GM12878 (cell line): ENCODE results near the gene SLC15A5.

Experiments used
- BCL11A ChIP-seq: IDR thresholded peaks from 2 replicates; pipeline ENCODE4 v1.6.1; 2011; ENCODE audit warnings: low read depth, low read length
- TAF1 ChIP-seq: IDR thresholded peaks from 2 replicates; pipeline ENCODE4 v1.6.1; 2011; ENCODE audit warnings: mild to moderate bottlenecking, low read depth, low read length, borderline replicate concordance
- TF ChIP-seq, protein P1 (sequence below), 3 experiments: IDR thresholded peaks in 2 of 3; conservative IDR thresholded peaks in 1 of 3; 2 replicates each; pipeline ENCODE4 v1.5.1; 2011; ENCODE audit warnings: low read depth in 3 of 3, low read length in 3 of 3, mild to moderate bottlenecking in 3 of 3, control low read depth in 2 of 3, moderate library complexity in 2 of 3, inconsistent platforms in 1 of 3, mixed read lengths in 1 of 3; ENCODE audit not compliant: control insufficient read depth in 2 of 3, insufficient read depth in 1 of 3; ENCODE audit errors: extremely low read depth in 1 of 3

DNA sequence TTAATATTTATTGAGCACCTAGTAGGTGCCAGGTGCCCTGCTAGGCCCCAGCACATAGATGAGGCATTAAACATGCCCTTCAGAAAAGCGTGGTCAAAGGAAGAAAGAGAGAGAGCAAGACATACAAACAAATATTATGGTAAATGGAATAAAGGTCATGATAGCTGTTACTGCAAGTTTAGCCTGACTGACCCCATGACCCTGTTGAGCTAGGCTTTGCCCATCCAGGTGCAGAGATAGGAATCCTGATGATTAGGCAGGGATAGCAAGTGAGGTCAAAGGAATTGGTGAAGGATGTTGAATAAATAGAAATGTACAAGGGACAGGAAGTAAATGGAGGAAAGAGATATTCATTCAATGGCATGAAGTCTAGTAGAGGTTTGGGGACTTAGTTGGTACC is 33.4 kb upstream of the SLC15A5 start:
- TF ChIP-seq, protein P1, sequence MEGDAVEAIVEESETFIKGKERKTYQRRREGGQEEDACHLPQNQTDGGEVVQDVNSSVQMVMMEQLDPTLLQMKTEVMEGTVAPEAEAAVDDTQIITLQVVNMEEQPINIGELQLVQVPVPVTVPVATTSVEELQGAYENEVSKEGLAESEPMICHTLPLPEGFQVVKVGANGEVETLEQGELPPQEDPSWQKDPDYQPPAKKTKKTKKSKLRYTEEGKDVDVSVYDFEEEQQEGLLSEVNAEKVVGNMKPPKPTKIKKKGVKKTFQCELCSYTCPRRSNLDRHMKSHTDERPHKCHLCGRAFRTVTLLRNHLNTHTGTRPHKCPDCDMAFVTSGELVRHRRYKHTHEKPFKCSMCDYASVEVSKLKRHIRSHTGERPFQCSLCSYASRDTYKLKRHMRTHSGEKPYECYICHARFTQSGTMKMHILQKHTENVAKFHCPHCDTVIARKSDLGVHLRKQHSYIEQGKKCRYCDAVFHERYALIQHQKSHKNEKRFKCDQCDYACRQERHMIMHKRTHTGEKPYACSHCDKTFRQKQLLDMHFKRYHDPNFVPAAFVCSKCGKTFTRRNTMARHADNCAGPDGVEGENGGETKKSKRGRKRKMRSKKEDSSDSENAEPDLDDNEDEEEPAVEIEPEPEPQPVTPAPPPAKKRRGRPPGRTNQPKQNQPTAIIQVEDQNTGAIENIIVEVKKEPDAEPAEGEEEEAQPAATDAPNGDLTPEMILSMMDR (IDR thresholded peaks at IDR 0.05 in 2 of 3, conservative IDR thresholded peaks at IDR 0.05 in 1 of 3; ENCODE audit: control insufficient read depth in 2 of 3, extremely low read depth in 1 of 3, insufficient read depth in 1 of 3, low read depth in 3 of 3, low read length in 3 of 3): no peak
- no peak for TF ChIP-seq TAF1
- TF ChIP-seq BCL11A: no peak
